ENCODE measurements around the gene PSMC5.
"Not testable (repeated sequence)": the region's sequence is repeated elsewhere in the genome, so short reads cannot be mapped to it uniquely, and the experiment has no call there.

Gene PSMC5

GRCh38 chr17:63841350-63842172, 14.3 kb downstream of the PSMC5 start:
- DNase-seq = no peak

GRCh38 chr17:63842173-63842539, 14.9 kb downstream of the PSMC5 start:
- no peak for DNase-seq

- peak; percentile 98 to 99 for DNase-seq
Observed at GRCh38 chr17:63842540-63843386, 15.5 kb downstream of the PSMC5 start, which contains the start of gene SMARCD2. SMARCD2 (minus strand) TSS chr17:63842685; CDS start chr17:63842674, 11 bp downstream.

- peak in 1 of 2 experiments; percentile 20 for DNase-seq
Observed at GRCh38 chr17:63843387-63843888, 16.2 kb downstream of the PSMC5 start.

GRCh38 chr17:63843910-63844677, 16.9 kb downstream of the PSMC5 start:
- no peak for DNase-seq

GRCh38 chr17:63845509-63845908, 18.3 kb downstream of the PSMC5 start:
- DNase-seq = no peak

GRCh38 chr17:63847525-63848249, 20.5 kb downstream of the PSMC5 start:
- DNase-seq = no peak

GRCh38 chr17:63848834-63849689, 21.8 kb downstream of the PSMC5 start:
- peak; percentile 94 to 96 for DNase-seq

- no peak for DNase-seq
Observed at GRCh38 chr17:63850401-63850800, 23.2 kb downstream of the PSMC5 start.

GRCh38 chr17:63853260-63853659, 26.0 kb downstream of the PSMC5 start:
- DNase-seq = no peak

GRCh38 chr17:63854709-63855108, 27.5 kb downstream of the PSMC5 start:
- no peak for DNase-seq

- DNase-seq = no peak
Observed at GRCh38 chr17:63855185-63855584, 28.0 kb downstream of the PSMC5 start.

- not testable (repeated sequence) for DNase-seq
Observed at GRCh38 chr17:63856425-63856824, 29.2 kb downstream of the PSMC5 start.

- DNase-seq = no peak
Observed at GRCh38 chr17:63859257-63859656, 32.0 kb downstream of the PSMC5 start.

GRCh38 chr17:63866625-63867024, 39.4 kb downstream of the PSMC5 start:
- DNase-seq = not testable (repeated sequence)

GRCh38 chr17:63869491-63870291, 42.5 kb downstream of the PSMC5 start:
- not testable (repeated sequence) for DNase-seq

- DNase-seq = not testable (repeated sequence)
Observed at GRCh38 chr17:63870292-63870665, 43.0 kb downstream of the PSMC5 start.

- not testable (repeated sequence) for DNase-seq
Observed at GRCh38 chr17:63871646-63872365, 44.6 kb downstream of the PSMC5 start.

GRCh38 chr17:63873577-63873976, 46.3 kb downstream of the PSMC5 start, which contains the start of gene CSH2:
CSH2 (minus strand) TSS chr17:63873677; CDS start chr17:63873614, 63 bp downstream.
- not testable (repeated sequence) for DNase-seq
